ENCODE data around the gene TIMP2.
A peak's percentile ranks its signal among the peaks of the same experiment; 100 is the strongest.

The TIMP2 gene

DNA sequence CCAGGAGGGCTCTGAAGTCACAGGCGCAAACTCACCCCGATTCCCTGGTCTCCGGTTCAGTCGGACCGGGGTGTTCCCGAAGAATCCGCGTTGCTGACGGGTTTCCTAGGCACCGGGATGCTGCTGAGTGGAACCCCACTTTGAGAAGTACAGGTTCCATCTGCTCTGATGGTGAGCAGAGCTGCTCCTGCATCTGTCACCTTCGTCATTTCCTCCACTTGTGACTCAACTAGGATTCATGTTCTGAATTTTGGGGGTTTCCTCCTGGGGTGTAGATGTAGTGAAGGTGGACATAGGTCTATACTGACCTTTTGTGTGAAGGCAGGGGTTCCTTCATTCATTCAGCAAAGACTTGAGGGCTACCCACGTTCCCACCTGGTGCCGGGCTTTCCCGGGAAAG, 29.5 kb upstream of the TIMP2 start:
- H3K4me3 ChIP-seq (replicated peaks; ENCODE audit: low read depth, low read length), result no peak overlapping the region
- TF ChIP-seq, protein P1, sequence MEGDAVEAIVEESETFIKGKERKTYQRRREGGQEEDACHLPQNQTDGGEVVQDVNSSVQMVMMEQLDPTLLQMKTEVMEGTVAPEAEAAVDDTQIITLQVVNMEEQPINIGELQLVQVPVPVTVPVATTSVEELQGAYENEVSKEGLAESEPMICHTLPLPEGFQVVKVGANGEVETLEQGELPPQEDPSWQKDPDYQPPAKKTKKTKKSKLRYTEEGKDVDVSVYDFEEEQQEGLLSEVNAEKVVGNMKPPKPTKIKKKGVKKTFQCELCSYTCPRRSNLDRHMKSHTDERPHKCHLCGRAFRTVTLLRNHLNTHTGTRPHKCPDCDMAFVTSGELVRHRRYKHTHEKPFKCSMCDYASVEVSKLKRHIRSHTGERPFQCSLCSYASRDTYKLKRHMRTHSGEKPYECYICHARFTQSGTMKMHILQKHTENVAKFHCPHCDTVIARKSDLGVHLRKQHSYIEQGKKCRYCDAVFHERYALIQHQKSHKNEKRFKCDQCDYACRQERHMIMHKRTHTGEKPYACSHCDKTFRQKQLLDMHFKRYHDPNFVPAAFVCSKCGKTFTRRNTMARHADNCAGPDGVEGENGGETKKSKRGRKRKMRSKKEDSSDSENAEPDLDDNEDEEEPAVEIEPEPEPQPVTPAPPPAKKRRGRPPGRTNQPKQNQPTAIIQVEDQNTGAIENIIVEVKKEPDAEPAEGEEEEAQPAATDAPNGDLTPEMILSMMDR (IDR thresholded peaks at IDR 0.05; ENCODE audit: low read length, missing control alignments), result no peak
- no peak for DNase-seq (ENCODE audit: low read depth)

DNA sequence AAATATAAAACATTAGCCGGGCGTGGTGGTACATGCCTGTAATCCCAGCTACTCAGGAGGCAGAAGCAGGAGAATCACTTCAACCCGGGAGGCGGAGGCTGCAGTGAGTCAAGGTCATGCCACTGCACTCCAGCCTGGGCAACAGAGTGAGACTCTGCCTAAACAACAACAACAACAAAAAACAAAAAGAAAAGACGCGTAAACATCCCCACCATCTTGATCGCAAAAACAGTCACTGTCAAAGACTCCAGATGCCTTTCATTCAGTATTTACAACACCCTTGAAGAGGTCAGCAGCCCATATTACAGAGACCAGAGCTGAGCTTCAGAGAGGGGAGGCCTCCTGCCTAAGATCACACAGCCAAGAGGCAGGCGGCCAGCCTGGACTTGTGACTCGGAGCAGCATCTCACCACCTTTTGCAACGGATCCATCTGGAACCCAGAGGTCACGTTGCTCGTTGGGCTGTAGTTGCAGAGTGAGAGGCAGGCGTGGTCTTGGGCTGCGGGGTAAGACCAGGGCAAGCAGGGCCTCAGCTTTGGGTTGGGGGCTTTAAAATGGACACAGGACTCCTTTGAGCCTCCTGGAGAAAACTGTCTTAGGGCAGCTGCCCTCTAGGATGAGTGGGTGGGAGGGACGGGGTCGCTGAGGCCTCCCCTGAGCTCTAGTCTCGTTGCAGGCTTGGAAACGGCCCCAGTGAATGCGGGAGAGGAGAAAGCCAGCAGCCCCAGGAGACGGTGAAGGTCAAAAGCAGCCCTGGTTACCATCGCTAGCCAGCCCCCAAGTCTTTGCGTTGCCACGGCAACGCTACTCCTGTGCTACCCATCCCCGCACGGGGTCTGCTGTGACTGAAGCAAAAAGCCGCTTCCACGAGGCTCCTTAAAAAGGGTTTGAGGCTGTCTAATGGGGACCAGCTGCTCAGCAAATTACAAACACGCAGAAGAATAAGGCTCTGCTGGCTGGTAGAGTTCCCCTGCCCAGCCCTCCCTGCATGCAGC, 28.5 kb upstream of the TIMP2 start:
- no peak for DNase-seq (ENCODE audit: low read depth)

DNA sequence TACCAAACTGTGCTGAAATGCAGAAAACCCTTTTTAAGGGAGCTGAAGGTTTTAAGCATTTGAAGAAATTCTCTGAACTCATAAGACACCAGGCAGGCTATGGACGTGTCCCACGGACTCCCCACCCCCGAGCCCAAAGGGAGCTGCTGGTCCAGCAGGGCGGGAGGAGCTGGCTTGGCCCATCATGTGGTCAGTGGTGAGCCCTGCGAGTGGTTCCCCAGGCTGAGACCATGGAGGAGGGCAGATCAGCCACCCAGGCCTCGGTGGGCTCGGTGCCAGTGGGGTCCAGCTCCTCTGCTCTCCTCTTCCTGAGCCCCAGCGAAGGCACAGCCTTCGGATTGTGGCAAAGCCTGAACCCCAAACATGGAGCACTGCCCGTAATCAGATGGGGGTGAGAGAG, 27.5 kb upstream of the TIMP2 start:
- no peak overlapping the region for H3K4me3 ChIP-seq (replicated peaks; ENCODE audit: low read depth, low read length)
- TF ChIP-seq, protein P1 (IDR thresholded peaks at IDR 0.05; ENCODE audit: low read length, missing control alignments), result no peak
- no peak for DNase-seq (ENCODE audit: low read depth)

More for the DNA sequence above, 28.5 kb upstream of the TIMP2 start:
- TF ChIP-seq, protein P1 (IDR thresholded peaks at IDR 0.05; ENCODE audit: low read length, missing control alignments), result no peak
- no peak overlapping the region for H3K4me3 ChIP-seq (replicated peaks; ENCODE audit: low read depth, low read length)

DNA sequence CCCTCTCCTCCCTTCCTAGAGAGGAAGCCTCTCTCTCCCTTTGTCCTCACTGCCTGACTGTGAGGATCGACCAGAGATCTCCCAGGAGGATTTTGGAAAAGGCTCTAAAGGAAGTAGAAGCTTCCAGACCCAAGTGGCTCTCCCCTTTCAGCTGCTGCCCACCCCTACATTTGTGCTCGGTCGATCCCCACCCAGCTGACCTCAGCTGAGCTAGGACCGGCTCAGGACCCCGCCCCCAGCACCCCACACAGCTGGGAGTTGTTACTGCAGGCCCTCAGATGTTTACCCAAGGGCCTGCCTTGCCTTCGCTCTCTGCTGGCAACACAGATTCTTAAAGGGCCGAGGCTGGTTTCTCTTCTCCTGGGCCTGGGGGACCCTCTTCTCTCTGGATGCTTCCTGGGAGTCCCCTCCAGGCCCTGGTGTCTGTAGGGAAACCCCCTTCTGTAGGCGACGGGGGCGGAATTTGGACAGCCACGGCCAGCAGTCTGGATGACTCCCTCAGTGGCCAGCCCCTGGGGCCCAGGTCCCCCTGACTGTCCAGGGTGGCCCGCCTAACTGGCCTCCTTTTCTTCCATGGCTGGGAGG, 26.9 kb upstream of the TIMP2 start:
- TF ChIP-seq, protein P1 (IDR thresholded peaks at IDR 0.05; ENCODE audit: low read length, missing control alignments), result no peak
- peak; percentile 29 for DNase-seq (ENCODE audit: low read depth)
- no peak overlapping the region for H3K4me3 ChIP-seq (replicated peaks; ENCODE audit: low read depth, low read length)

DNA sequence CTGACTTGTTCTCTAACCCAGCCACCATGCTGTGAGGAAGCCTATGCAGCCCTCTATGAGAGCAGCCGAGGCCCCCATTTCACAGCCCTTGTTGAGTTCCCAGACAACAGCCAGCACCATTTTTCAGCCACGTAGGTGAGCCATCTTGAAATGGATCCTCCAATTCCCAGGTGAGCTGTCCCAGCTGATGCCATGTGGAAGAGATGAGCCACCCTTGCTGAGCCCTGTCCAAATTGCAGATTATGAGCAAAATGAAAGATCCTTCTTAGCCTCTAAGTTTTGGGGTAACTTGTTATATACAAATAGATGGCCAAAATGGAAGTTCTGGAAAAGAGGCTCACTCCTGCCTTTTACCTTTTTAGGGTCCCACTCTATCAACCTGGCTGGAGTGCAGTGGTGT, 25.7 kb upstream of the TIMP2 start:
- TF ChIP-seq, protein P1 (IDR thresholded peaks at IDR 0.05; ENCODE audit: low read length, missing control alignments), result no peak
- no peak overlapping the region for H3K4me3 ChIP-seq (replicated peaks; ENCODE audit: low read depth, low read length)
- DNase-seq (ENCODE audit: low read depth), result no peak

DNA sequence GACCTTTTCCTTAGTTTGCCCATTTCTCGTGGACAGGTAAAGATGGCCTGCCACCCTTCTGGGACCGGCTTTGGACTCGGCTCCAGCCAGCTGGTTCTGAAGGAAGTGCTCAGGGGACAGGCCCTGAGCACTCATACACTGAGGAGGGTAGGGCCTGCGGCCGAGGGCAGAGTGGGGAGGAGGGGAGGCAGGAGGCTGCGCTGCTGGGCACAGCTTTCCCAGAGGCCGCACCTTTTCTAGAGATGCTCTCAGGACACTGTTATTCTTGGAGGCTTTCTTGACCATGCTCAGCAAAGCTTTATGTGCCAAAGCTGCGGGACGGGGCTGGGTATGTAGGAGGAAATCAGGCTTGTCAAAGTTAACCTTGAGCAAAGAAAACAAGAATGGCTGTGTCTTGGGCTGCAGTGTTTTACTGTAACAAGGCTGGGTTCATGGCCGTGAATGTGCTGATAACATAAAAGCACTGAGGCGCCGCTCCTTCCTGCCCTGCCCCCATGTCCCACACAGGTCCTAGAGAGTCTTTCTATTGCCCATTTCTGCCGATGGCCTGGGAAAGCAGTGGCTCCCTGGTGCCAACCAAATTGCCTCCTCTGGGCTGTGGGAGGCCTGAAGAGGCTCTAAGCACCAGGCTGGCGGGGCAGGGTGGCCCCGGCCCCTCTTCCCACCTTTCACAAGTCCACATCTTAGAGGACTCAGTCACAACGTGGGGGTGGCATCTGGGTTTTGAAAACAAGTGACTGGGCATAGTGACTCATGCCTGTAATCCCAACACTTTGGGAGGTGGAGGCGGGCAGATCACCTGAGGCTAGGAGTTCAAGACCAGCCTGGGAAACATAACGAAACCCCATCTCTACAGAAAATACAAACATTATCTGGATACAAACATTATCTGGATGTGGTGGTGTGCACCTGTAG, 22.3 kb upstream of the TIMP2 start:
- no peak for DNase-seq (ENCODE audit: low read depth)
- no peak overlapping the region for H3K4me3 ChIP-seq (replicated peaks; ENCODE audit: low read depth, low read length)
- TF ChIP-seq, protein P1 (IDR thresholded peaks at IDR 0.05; ENCODE audit: low read length, missing control alignments), result no peak

All from fibroblast of pulmonary artery (primary cell).